ENCODE measurements around the gene COL23A1. TPM values are rescaled to one million over a fixed set of nuclear protein-coding genes. Genes with fewer than 3 reads are reported as not detected.
A peak's percentile ranks its signal among the peaks of the same experiment; 100 is the strongest.

The COL23A1 gene
- total RNA-seq, 4 donors from 2014 or later = 0.93 to 4.6 (median 2.4) TPM

DNA sequence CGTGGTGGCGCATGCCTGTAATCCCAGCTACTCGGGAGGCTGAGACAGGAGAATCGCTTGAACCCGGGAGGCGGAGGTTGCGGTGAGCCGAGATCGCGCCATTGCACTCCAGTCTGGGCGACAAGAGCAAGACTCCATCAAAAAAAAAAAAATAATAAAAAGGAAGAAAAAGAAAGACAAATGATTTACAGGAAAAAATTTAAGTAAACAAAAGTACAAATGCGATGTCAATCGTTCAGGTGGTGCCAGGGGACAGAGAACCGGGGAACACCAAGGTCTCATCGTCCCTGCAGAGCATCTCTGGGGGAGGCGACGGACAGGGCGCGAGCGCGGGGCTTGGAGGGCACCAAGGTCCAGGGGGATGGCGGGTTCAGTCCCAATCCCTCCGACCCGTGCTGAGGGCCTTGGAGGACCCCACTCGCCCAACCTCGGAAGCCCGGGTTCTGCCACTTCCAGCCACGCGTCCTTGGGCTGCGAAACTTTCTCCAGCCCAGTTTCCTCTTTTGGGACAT lies 386.5 kb downstream of the COL23A1 start:
- Histone ChIP-seq H3K36me3 (peaks cover 0 to 22% of the 10 kb centered on the region in 2 donors), H3K4me3 (peak overlapping the region; percentile 81 to 99), H3K27ac (peak overlapping the region in 3 of 4 donors; percentile 88 to 99 (median 96)), H3K4me1 (peaks cover 0 to 39% (median 19%) of the 10 kb centered on the region in 3 donors), H3K9me3 (no peaks in the 10 kb centered on the region), H3K27me3 (no peaks in the 10 kb centered on the region)
- TF ChIP-seq, protein P1, sequence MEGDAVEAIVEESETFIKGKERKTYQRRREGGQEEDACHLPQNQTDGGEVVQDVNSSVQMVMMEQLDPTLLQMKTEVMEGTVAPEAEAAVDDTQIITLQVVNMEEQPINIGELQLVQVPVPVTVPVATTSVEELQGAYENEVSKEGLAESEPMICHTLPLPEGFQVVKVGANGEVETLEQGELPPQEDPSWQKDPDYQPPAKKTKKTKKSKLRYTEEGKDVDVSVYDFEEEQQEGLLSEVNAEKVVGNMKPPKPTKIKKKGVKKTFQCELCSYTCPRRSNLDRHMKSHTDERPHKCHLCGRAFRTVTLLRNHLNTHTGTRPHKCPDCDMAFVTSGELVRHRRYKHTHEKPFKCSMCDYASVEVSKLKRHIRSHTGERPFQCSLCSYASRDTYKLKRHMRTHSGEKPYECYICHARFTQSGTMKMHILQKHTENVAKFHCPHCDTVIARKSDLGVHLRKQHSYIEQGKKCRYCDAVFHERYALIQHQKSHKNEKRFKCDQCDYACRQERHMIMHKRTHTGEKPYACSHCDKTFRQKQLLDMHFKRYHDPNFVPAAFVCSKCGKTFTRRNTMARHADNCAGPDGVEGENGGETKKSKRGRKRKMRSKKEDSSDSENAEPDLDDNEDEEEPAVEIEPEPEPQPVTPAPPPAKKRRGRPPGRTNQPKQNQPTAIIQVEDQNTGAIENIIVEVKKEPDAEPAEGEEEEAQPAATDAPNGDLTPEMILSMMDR (IDR thresholded peaks at IDR 0.05) = no peak
- TF ChIP-seq POLR2AphosphoS5 (IDR thresholded peaks at IDR 0.05) = no peak
- TF ChIP-seq POLR2A (IDR thresholded peaks at IDR 0.05) = no peak
- TF ChIP-seq EP300 (IDR thresholded peaks at IDR 0.05) = no peak
- ATAC-seq = peak; percentile 2
- WGBS, 2 donors (ENCODE audit: low coverage in 1 of 2) = 18 to 80% methylated on average over 1 to 15 of the region's 30 CpGs

DNA sequence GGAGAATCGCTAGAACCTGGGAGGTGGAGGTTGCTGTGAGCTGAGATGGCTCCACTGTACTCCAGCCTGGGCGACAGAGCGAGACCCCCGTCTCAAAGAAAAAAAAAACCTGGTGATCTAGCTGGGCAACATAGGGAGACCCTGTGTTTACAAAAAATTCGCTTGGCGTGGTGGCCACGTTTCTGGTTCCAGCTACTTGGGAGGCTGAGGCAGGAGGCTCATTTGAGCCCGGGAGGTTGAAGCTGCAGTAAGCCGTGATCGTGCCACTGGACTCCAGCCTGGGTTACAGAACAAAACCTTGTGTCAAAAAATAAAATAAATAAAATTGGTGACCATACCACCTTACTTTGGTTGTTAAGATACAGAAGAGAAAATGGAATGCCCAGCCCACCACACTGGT lies 387.7 kb downstream of the COL23A1 start:
- H3K36me3 ChIP-seq = peaks cover 0 to 10% of the 10 kb centered on the region in 2 donors
- 94 to 96% methylated on average over 5 to 6 of the region's 10 CpGs for WGBS, 2 donors (ENCODE audit: low coverage in 1 of 2)
- TF ChIP-seq, protein P1 (IDR thresholded peaks at IDR 0.05) = no peak
- TF ChIP-seq POLR2AphosphoS5 (IDR thresholded peaks at IDR 0.05) (no peak), EP300 (IDR thresholded peaks at IDR 0.05) (no peak), POLR2A (IDR thresholded peaks at IDR 0.05) (no peak)
- H3K4me3 ChIP-seq = no peak overlapping the region
- H3K9me3 ChIP-seq = no peaks in the 10 kb centered on the region
- no peaks in the 10 kb centered on the region for H3K27me3 ChIP-seq
- H3K4me1 ChIP-seq = peaks cover 0 to 29% (median 19%) of the 10 kb centered on the region in 3 donors
- ATAC-seq = no peak
- H3K27ac ChIP-seq = no peak overlapping the region

DNA sequence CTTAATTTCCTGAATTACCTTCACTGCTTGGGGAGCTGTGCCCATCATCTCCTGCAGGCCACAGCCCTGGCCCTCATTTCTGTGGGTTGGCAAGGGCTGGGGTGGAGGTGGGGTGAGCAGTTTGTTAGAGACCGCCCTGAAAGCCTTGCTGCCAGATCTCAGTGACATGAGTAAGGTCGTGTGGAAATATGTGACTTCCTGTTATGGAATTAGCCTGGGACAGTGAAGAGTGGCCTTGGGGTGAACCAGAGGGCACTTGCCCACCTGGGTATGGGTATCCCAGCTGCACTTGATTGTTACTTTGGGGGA lies 388.3 kb downstream of the COL23A1 start:
- H3K36me3 ChIP-seq = peaks cover 0 to 4% of the 10 kb centered on the region in 2 donors
- WGBS, 2 donors (ENCODE audit: low coverage in 1 of 2) = no CpG with 5 or more reads among the region's 2 CpGs
- no peak overlapping the region for H3K27ac ChIP-seq
- no peaks in the 10 kb centered on the region for H3K27me3 ChIP-seq
- ATAC-seq = no peak
- H3K9me3 ChIP-seq = no peaks in the 10 kb centered on the region
- no peak for TF ChIP-seq EP300 (IDR thresholded peaks at IDR 0.05)
- no peak for TF ChIP-seq POLR2A (IDR thresholded peaks at IDR 0.05)
- TF ChIP-seq, protein P1 (IDR thresholded peaks at IDR 0.05) = no peak
- no peak for TF ChIP-seq POLR2AphosphoS5 (IDR thresholded peaks at IDR 0.05)
- peaks cover 0 to 23% (median 13%) of the 10 kb centered on the region in 3 donors for H3K4me1 ChIP-seq
- H3K4me3 ChIP-seq = no peak overlapping the region

DNA sequence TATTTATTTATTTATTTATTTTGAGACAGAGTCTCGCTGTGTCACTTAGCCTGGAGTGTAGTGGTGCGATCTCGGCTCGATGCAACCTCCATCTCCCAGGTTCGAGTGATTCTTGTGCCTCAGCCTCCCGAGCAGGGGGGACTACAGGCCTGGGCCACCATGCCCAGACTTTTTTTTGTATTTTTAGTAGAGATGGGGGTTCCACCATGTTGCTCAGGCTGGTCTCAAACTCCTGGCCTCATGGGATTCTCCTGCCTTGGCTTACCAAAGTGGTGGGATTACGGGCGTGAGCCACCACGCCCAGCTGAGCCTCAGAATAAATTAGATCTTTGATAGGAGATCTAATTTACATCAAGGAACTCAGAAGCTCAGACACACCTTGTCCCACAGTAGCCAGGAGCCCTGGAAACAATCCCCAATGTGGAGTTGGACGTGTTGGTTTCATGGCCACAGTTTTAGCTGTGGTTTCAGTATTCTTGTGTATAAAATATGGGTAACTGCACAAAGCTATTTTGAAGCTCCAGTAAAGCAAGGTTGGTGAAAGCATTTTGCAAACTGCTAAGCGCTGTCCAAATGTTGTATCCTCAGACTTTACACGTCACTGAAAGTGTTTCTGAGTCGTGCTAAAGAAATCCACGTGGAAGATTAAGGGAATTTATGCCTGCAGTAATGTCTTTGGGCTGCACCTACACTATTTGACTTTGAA lies 388.8 kb downstream of the COL23A1 start:
- Histone ChIP-seq H3K27me3 (no peaks in the 10 kb centered on the region), H3K4me1 (peaks cover 0 to 17% (median 8%) of the 10 kb centered on the region in 3 donors), H3K9me3 (no peaks in the 10 kb centered on the region), H3K27ac (no peak overlapping the region), H3K4me3 (no peak overlapping the region), H3K36me3 (no peaks in the 10 kb centered on the region)
- 75 to 82% methylated on average over 5 to 9 of the region's 14 CpGs for WGBS, 2 donors (ENCODE audit: low coverage in 1 of 2)
- ATAC-seq = no peak
- TF ChIP-seq, protein P1 (IDR thresholded peaks at IDR 0.05) = no peak
- TF ChIP-seq POLR2A (IDR thresholded peaks at IDR 0.05) (no peak), POLR2AphosphoS5 (IDR thresholded peaks at IDR 0.05) (no peak), EP300 (IDR thresholded peaks at IDR 0.05) (no peak)

Measured in gastroesophageal sphincter (tissue), 4 donors.